Rectal smooth muscle tissue (tissue), 1 donor: ENCODE measurements around the gene PRSS37.

Experiments used
- H3K27ac ChIP-seq: one replicate; pipeline ENCODE4 v1.7.0; 2013; ENCODE audit warnings: low read depth, low read length, inconsistent platforms
- H3K27me3 ChIP-seq: one replicate; pipeline ENCODE4 v1.7.0; 2013; ENCODE audit warnings: low read length; ENCODE audit not compliant: control insufficient read depth, insufficient read depth
- H3K36me3 ChIP-seq: one replicate; pipeline ENCODE4 v1.7.0; 2013; ENCODE audit warnings: low read length; ENCODE audit not compliant: control insufficient read depth, insufficient read depth
- H3K4me1 ChIP-seq: one replicate; pipeline ENCODE4 v1.7.0; 2013; ENCODE audit warnings: low read length; ENCODE audit not compliant: control insufficient read depth, insufficient read depth
- H3K4me3 ChIP-seq: one replicate; pipeline ENCODE4 v1.7.0; 2013; ENCODE audit warnings: low read length
- H3K9ac ChIP-seq: one replicate; pipeline ENCODE4 v1.7.0; 2013; ENCODE audit warnings: low read length

The PRSS37 gene, protein sequence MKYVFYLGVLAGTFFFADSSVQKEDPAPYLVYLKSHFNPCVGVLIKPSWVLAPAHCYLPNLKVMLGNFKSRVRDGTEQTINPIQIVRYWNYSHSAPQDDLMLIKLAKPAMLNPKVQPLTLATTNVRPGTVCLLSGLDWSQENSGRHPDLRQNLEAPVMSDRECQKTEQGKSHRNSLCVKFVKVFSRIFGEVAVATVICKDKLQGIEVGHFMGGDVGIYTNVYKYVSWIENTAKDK

DNA sequence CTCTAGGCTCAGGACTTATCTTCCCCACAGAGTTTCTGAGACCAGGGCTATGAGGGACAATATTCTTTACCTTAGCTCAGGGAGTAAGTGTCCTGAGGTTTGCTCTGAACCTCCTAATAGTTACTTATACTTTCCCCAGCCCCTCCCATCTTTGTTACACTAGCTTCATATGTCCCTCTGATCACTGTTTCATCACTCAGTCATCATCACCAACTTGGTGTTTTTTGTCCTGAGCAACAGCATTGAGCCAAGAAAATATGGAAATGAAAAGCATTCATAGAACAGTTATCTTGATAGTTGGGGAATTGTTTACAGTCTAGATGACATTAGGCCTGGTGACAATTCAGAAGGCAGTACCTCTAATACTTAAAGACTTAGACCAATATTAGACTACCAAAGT, at the start of gene PRSS37:
TSS of gene PRSS37 (minus strand) at position 101 of the 400 bp plus-strand sequence. CDS start 436 bp downstream, outside the sequence.
- no peaks in the 10 kb centered on the region for H3K27me3 ChIP-seq
- no peak within 1 kb of the TSS for H3K9ac ChIP-seq
- no peak within 1 kb of the TSS for H3K27ac ChIP-seq
- H3K36me3 ChIP-seq: no peaks in the 10 kb centered on the region
- H3K4me1 ChIP-seq: no peaks in the 10 kb centered on the region
- no peak within 1 kb of the TSS for H3K4me3 ChIP-seq

DNA sequence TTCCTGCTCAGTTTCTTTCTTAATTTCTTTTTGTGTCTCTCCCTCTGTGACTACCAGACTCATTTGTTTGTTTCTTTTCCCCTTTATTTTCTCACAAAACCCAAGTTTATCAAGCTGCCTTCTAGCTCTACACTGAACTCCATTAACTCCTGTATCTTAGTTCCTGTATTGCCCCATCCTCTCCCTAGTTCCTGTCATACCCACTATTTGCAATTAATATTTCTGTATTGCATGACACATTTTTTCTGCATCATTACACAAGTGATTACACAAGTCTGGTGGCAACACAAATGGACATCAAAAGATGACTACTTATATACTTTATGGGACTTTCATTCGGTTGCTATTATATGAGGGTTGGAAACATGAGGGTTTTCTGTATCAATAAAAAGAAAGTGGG, 48.0 kb upstream of the PRSS37 start:
- H3K36me3 ChIP-seq: no peaks in the 10 kb centered on the region
- no peak overlapping the region for H3K9ac ChIP-seq
- H3K4me1 ChIP-seq: no peaks in the 10 kb centered on the region
- H3K4me3 ChIP-seq: no peak overlapping the region
- no peaks in the 10 kb centered on the region for H3K27me3 ChIP-seq
- H3K27ac ChIP-seq: no peak overlapping the region

DNA sequence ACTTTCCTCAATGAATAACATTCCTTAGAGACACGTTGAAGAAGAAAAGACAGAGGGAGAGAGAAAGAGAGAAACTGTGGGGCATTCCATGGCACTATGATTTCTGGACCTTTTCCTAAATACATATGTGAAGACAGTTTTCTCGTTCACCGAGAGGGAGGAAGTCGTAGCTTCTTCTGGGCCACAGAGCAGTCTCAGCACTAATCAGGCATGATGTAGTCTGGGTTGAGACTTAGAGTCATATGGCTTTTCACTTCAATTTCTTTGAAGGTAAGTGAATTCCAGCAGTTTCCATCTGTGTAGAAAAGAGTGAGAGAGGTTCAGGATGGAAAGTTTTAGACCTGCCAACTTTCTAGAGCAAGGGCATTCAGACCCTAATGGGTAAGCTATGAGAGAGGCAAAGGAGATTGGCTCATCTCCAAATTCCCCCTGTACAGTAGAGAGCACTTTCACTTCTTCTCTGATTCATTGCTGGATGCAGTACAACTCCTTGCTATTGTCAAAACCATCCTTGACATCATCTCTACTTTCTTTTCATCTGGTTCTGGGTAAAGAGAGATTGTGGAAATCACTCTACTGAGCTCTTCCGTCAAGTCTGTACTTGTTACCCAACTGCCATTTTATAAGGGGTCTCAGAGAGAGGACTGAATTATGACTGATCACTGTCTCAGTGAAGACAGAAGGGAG, 43.4 kb upstream of the PRSS37 start:
- H3K27ac ChIP-seq: no peak overlapping the region
- no peak overlapping the region for H3K4me3 ChIP-seq

DNA sequence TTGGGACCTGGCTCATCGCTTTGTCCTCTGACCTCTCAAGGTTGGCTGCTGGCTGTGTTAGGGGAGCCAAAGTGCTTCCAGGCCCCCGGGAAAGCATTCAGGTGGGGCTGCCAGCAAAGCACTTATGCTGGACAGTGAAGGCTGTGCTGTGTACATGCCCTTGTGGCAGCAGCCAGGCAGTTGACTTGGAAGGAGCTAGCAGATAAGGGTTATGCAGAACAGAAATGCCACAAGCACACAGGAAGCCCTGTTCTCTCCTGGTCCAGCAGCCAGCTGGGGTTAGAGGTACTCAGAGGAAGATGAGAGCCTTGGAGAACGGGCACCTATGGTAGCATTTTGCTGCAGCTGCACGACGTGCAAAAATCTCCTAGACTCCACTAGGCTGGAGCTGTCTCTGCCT, 39.7 kb upstream of the PRSS37 start:
- Histone ChIP-seq H3K27me3 (no peaks in the 10 kb centered on the region), H3K9ac (no peak overlapping the region), H3K4me1 (no peaks in the 10 kb centered on the region), H3K27ac (no peak overlapping the region), H3K4me3 (no peak overlapping the region), H3K36me3 (no peaks in the 10 kb centered on the region)

More for the DNA sequence above, 43.4 kb upstream of the PRSS37 start:
- H3K36me3 ChIP-seq: no peaks in the 10 kb centered on the region
- H3K27me3 ChIP-seq: no peaks in the 10 kb centered on the region
- no peak overlapping the region for H3K9ac ChIP-seq
- no peaks in the 10 kb centered on the region for H3K4me1 ChIP-seq

DNA sequence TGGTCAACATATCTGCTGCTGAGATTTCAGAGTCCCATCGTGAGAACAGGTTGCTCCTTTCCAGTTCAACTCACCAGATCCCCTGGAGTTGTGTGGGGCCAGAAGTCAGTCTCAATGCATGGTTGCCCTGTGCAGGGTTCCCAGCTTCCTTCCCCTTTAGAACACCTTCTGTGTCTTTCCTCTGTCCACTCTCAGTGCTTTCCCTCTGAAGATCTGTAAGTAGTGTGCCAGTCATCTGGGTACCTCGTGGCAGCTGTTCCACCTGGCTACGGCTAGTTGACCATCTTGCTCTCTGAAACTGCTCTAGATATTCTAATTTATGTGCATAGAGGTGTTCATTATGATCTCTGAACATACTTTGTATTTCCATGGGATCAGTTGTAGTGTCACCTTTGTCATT, 36.1 kb upstream of the PRSS37 start:
- Histone ChIP-seq H3K27me3 (no peaks in the 10 kb centered on the region), H3K27ac (no peak overlapping the region), H3K4me1 (no peaks in the 10 kb centered on the region), H3K9ac (no peak overlapping the region), H3K4me3 (no peak overlapping the region), H3K36me3 (no peaks in the 10 kb centered on the region)

DNA sequence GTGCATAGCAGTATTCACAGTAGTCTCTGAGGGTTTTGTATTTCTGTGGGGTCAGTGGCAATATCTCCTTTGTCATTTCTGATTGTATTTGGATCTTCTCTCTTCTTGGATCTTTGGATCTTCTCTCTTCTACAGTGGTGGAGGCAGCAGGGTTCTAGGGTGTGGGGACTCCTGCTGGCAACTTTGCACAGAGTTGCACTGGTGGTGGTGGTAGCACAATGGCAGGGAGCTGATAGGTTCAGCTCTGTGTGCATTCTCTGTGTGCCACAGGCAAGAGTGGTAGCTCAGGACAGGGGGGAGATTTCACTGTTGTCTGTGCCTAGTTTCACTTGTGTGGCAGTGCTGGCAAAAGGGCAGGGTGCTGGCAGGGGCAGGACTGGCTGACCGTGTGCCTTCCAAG, 35.1 kb upstream of the PRSS37 start:
- no peak overlapping the region for H3K4me3 ChIP-seq
- H3K27me3 ChIP-seq: no peaks in the 10 kb centered on the region
- no peak overlapping the region for H3K27ac ChIP-seq
- H3K36me3 ChIP-seq: no peaks in the 10 kb centered on the region
- no peak overlapping the region for H3K9ac ChIP-seq
- no peaks in the 10 kb centered on the region for H3K4me1 ChIP-seq

DNA sequence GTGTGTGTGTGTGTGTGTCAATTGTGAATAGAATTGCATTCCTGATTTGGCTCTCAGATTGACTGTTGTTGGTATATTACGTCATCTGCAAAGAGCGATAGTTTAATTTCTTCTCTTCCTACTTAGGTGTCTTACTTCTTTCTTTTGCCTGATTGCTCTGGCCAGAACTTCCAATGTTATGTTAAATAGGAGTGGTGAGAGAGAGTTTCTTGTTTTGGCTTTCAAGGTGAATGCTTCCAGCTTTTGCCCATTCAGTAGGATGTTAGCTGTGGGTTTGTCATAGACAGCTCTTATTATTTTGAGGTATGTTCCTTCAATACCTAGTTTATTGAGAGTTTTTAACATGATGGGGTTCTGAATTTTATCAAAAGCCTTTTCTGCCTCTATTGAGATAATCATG, 34.2 kb upstream of the PRSS37 start:
- no peak overlapping the region for H3K27ac ChIP-seq
- H3K4me3 ChIP-seq: no peak overlapping the region
- no peaks in the 10 kb centered on the region for H3K27me3 ChIP-seq
- no peaks in the 10 kb centered on the region for H3K4me1 ChIP-seq
- no peak overlapping the region for H3K9ac ChIP-seq
- H3K36me3 ChIP-seq: no peaks in the 10 kb centered on the region

DNA sequence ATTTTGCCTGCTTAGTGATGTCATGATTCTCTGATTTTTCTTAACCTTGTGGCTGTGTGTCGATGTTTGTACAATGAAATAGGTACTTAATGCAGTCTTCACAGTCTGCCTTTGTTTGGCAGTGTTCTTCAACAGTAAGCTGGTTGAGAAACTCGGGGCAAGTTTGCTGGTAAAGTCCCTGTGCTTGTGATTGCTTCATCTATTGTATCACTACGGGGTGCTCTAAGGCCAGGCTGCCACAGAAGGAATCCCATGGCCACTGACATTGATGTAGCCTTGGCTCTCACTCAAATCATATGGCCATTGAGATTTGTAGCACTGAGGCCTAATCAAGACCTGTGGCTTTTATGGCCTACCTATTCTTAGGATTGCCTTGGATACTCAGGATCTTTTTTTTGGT, 33.5 kb upstream of the PRSS37 start:
- H3K36me3 ChIP-seq: no peaks in the 10 kb centered on the region
- H3K27me3 ChIP-seq: no peaks in the 10 kb centered on the region
- H3K4me3 ChIP-seq: no peak overlapping the region
- no peaks in the 10 kb centered on the region for H3K4me1 ChIP-seq
- no peak overlapping the region for H3K9ac ChIP-seq
- H3K27ac ChIP-seq: no peak overlapping the region

DNA sequence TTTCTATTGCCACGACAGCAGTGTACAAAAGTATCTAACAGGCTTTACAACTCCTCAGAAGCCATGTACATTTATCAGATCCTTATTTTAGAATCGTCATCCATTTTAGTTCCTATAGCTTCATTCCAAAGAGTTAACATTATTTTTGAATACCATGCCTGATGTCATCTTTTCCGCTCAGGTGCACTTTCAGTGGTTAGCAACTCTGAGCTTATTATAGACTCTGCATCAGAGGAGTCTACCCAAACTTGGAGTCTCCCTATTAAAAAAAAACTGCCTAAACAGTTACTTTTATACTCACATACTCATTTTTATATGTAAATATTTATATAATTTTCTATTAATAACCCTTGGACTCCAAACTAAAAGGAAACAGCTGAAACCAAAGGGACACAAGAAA, 31.6 kb upstream of the PRSS37 start:
- no peak overlapping the region for H3K9ac ChIP-seq
- H3K27me3 ChIP-seq: no peaks in the 10 kb centered on the region
- H3K4me3 ChIP-seq: no peak overlapping the region
- H3K27ac ChIP-seq: no peak overlapping the region
- H3K4me1 ChIP-seq: no peaks in the 10 kb centered on the region
- H3K36me3 ChIP-seq: no peaks in the 10 kb centered on the region

DNA sequence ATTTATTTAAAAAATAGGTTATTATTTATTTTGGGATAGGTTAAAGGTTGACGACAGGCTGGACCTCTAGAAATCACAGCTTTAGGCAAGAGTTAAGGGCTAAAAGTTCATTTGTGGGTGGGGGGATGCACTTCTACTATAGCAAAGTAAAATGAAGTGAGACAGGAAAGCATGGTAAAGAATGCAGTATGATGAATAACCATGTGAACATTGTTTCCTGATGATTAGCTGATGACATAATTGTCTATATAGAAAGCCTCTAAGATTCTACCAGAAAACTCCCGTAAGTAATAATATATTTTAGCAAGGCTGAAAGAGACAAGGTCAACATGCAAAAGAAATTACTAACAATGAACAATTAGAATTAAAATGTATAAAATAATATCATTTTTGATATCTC, 25.7 kb upstream of the PRSS37 start:
- H3K27me3 ChIP-seq: no peaks in the 10 kb centered on the region
- no peak overlapping the region for H3K27ac ChIP-seq
- H3K4me3 ChIP-seq: no peak overlapping the region
- H3K4me1 ChIP-seq: no peaks in the 10 kb centered on the region
- no peak overlapping the region for H3K9ac ChIP-seq
- H3K36me3 ChIP-seq: no peaks in the 10 kb centered on the region

DNA sequence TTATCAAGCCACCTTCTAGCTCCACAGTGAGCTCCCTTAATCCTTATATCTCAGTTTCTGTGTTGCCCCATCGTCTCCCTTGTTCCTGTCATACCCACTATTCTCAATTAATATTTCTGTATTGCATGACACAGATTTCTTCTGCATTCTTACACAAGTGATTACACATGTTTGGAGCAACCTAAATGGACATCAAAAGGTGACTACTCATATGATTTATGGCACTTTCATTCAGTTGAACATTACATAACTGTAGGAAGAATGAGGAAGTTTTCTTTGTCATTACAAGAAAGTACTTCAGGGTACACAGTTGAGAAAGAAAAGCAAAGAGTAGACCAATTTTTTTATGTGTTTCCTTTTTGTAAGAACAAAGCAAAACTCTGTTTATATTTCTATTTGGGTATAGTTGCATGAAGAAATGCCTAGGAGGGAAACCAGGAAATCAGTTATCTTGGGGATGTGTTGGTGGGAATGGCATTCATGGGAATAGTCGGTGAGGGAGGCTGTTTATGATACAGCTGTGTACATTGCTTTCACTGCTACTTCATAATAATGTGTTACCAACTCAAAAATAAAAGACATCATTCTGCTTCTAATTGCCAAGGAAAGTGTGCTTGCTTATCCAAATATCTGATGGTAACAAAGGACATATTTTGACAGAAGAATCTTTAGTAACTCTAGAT, 23.6 kb upstream of the PRSS37 start:
- no peak overlapping the region for H3K27ac ChIP-seq
- no peaks in the 10 kb centered on the region for H3K36me3 ChIP-seq

DNA sequence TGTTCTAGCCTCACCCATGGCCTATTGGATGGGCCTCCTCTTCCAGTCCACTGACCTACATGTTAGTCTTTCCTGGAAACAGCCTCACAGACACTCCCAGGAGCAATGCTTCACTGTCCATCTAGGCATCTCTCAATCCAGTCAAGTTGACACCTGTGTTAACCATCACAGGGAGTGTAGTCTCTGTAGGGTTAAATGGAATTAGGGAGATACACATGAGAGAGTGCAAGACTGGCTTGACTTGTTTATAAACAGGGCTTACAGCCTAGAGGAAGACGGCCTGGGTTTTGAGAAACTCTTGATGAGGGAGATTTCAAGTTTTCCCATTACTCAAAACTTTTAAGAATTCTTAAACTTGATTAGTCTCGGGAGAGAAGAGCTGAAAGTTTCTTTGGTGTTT, 18.9 kb upstream of the PRSS37 start:
- Histone ChIP-seq H3K27ac (no peak overlapping the region), H3K36me3 (no peaks in the 10 kb centered on the region), H3K4me3 (no peak overlapping the region), H3K4me1 (no peaks in the 10 kb centered on the region), H3K27me3 (no peaks in the 10 kb centered on the region), H3K9ac (no peak overlapping the region)

More for the DNA sequence above, 23.6 kb upstream of the PRSS37 start:
- Histone ChIP-seq H3K4me3 (no peak overlapping the region), H3K27me3 (no peaks in the 10 kb centered on the region), H3K4me1 (no peaks in the 10 kb centered on the region), H3K9ac (no peak overlapping the region)
